ENCODE results near the gene SPSB4.

The SPSB4 gene

GRCh38 chr3:141050576-141051442 lies at the start of gene SPSB4:
Gene SPSB4 (plus strand): TSS chr3:141051347. CDS start chr3:141066105, 14,758 bp downstream.
- no peak for DNase-seq

- no peak for DNase-seq
These were observed 44.8 kb upstream of the SPSB4 start for GRCh38 chr3:141006344-141006743.

GRCh38 chr3:141009496-141009895 lies 41.7 kb upstream of the SPSB4 start:
- DNase-seq, result no peak

- peak; percentile 67 for DNase-seq
These were observed 39.7 kb upstream of the SPSB4 start for GRCh38 chr3:141011232-141011996.

GRCh38 chr3:141011997-141012262 lies 39.2 kb upstream of the SPSB4 start:
- DNase-seq, result no peak

GRCh38 chr3:141012571-141012970 lies 38.6 kb upstream of the SPSB4 start:
- DNase-seq, result no peak

GRCh38 chr3:141015481-141015880 lies 35.7 kb upstream of the SPSB4 start:
- DNase-seq, result no peak

- peak; percentile 35 for DNase-seq
These were observed 33.5 kb upstream of the SPSB4 start for GRCh38 chr3:141017366-141018322.

GRCh38 chr3:141019244-141019643 lies 31.9 kb upstream of the SPSB4 start:
- DNase-seq, result no peak

- DNase-seq, result no peak
These were observed 30.9 kb upstream of the SPSB4 start for GRCh38 chr3:141020143-141020830.

- no peak for DNase-seq
These were observed 29.9 kb upstream of the SPSB4 start for GRCh38 chr3:141021261-141021660.

- no peak for DNase-seq
These were observed 20.9 kb upstream of the SPSB4 start for GRCh38 chr3:141030296-141030695.

GRCh38 chr3:141039589-141039988 lies 11.6 kb upstream of the SPSB4 start:
- DNase-seq, result no peak

GRCh38 chr3:141044695-141045641 lies 6.2 kb upstream of the SPSB4 start:
- DNase-seq, result no peak

- no peak for DNase-seq
These were observed 5.3 kb upstream of the SPSB4 start for GRCh38 chr3:141045849-141046248.

- DNase-seq, result no peak
These were observed 4.0 kb upstream of the SPSB4 start for GRCh38 chr3:141047168-141047567.

- DNase-seq, result no peak
These were observed 1.5 kb upstream of the SPSB4 start for GRCh38 chr3:141049681-141050080.

GRCh38 chr3:141051443-141052200 lies 475 bp downstream of the SPSB4 start:
- DNase-seq, result no peak

GRCh38 chr3:141052201-141053069 lies 1.3 kb downstream of the SPSB4 start:
- DNase-seq, result no peak

GRCh38 chr3:141055136-141055535 lies 4.0 kb downstream of the SPSB4 start:
- no peak for DNase-seq

Measured in CD4-positive, alpha-beta T cell treated with Interleukin-17A for 1 hour (primary cell).